Activated T-cell treated with anti-CD3 and anti-CD28 coated beads, Interleukin-2, amount 50 U/mL, for 24 hours (primary cell): ENCODE data around the gene PFN1.
A peak's percentile ranks its signal among the peaks of the same experiment; 100 is the strongest.

Experiments used
- DNase-seq: peaks from one replicate; pipeline ENCODE4 v3.0.0-alpha.2; 2020
- H3K27ac Mint-ChIP-seq: 2 replicates; pipeline ENCODE4 v1.8.0; 2020; ENCODE audit warnings: mild to moderate bottlenecking, mixed read lengths
- H3K27me3 Mint-ChIP-seq: 2 replicates; pipeline ENCODE4 v1.8.0; 2020; ENCODE audit warnings: mixed read lengths
- H3K36me3 Mint-ChIP-seq: 2 replicates; pipeline ENCODE4 v1.8.0; 2020; ENCODE audit warnings: low read depth, mixed read lengths
- H3K4me1 Mint-ChIP-seq: 2 replicates; pipeline ENCODE4 v1.8.0; 2020; ENCODE audit warnings: low read depth, mixed read lengths
- H3K4me3 Mint-ChIP-seq: 2 replicates; pipeline ENCODE4 v1.8.0; 2020; ENCODE audit warnings: mild to moderate bottlenecking, moderate library complexity, mixed read lengths
- H3K9me3 Mint-ChIP-seq: 2 replicates; pipeline ENCODE4 v1.8.0; 2020; ENCODE audit warnings: mixed read lengths

Gene PFN1

DNA sequence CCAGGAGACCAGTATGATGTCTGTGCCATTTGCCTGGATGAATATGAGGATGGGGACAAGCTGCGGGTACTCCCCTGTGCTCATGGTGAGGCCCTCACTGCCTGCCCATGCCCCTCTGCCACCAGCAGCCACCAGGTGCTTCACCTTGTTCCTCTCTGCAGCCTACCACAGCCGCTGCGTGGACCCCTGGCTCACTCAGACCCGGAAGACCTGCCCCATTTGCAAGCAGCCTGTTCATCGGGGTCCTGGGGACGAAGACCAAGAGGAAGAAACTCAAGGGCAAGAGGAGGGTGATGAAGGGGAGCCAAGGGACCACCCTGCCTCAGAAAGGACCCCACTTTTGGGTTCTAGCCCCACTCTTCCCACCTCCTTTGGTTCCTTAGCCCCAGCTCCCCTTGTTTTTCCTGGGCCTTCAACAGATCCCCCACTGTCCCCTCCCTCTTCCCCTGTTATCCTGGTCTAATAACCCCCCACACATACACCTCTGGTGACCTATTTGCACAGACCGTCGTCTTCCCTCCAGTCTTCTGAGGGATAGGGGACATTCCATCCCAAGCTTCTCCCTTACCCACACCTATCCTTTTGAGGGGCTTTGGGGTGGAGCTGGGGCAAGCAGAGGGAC, 3.7 kb downstream of the PFN1 start:
- Mint-ChIP-seq H3K9me3 (no peaks in the 10 kb centered on the region), H3K4me1 (peaks cover 54% of the 10 kb centered on the region), H3K27ac (peak overlapping the region; percentile 98), H3K36me3 (peaks cover 85% of the 10 kb centered on the region), H3K27me3 (no peaks in the 10 kb centered on the region), H3K4me3 (peak overlapping the region; percentile 94)
- DNase-seq, result peak; percentile 57

DNA sequence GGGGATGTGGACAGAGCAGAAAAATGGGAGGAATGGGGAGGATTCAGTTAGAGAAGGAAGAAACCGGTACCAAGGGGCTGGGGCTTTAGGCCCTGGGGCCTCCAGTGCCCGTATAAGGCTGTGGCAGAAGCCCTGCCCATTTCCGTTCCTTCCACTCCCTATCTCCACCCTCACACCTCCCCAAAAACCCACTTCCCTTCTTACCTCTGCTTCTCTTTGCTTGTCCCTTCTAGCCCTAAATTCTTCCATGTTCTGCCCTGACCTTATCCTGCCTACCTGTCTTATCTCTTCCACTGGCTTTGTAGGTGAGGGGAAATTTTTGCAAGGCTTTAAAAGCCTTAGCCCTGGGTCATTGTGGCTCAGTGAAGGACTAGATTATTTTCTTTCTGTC, 4.2 kb downstream of the PFN1 start:
- peaks cover 90% of the 10 kb centered on the region for H3K36me3 Mint-ChIP-seq
- no peak for DNase-seq
- H3K27me3 Mint-ChIP-seq, result no peaks in the 10 kb centered on the region
- H3K27ac Mint-ChIP-seq, result peak overlapping the region; percentile 98
- H3K4me3 Mint-ChIP-seq, result peak overlapping the region; percentile 94
- H3K4me1 Mint-ChIP-seq, result peaks cover 54% of the 10 kb centered on the region
- H3K9me3 Mint-ChIP-seq, result no peaks in the 10 kb centered on the region

DNA sequence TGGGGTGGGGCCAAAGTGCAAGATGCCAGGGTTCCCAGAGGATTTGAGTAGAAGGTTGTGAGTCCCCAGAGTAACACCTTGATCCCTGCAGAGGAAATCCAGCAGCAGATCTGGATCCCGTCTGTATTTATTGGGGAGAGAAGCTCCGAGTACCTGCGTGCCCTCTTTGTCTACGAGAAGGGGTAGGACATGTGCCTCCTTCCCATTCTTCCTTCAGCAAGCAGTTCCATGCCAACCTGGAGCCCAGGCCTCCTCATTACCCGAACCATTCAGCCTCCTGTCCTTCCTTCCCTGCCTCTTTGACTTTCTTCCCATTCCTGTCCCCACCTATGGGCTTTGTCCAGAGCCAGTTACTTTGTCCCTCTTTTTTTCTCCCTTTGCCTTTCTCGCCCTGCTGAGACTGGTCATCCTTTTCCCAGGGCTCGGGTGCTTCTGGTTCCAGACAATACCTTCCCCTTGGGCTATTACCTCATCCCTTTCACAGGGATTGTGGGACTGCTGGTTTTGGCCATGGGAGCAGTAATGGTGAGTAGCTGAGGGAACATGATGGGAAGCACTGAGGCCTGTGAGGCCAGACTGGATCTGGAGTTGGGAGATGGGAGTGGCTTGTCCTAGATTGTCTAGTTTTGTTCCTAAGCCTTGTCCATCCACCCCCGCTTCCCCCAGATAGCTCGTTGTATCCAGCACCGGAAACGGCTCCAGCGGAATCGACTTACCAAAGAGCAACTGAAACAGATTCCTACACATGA, 5.4 kb downstream of the PFN1 start:
- H3K27me3 Mint-ChIP-seq, result no peaks in the 10 kb centered on the region
- H3K27ac Mint-ChIP-seq, result peak overlapping the region; percentile 98
- DNase-seq, result no peak
- H3K36me3 Mint-ChIP-seq, result peaks cover 94% of the 10 kb centered on the region
- H3K9me3 Mint-ChIP-seq, result no peaks in the 10 kb centered on the region
- H3K4me3 Mint-ChIP-seq, result peak overlapping the region; percentile 94
- peaks cover 65% of the 10 kb centered on the region for H3K4me1 Mint-ChIP-seq

DNA sequence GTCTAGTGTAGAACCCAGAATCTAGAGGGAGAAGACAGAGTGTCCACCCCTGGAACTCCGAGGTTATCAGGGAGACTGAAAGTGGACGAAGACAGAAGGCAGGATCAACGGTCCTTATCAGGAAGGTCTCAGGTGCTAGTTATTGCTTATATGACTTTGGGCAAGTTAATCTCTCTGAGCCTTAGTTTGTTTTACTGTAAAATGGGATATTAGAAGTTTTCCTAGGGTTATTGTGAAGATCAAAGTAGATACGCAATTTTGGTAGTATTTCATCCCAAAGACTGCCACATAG, 7.1 kb downstream of the PFN1 start:
- peaks cover 66% of the 10 kb centered on the region for H3K4me1 Mint-ChIP-seq

DNA sequence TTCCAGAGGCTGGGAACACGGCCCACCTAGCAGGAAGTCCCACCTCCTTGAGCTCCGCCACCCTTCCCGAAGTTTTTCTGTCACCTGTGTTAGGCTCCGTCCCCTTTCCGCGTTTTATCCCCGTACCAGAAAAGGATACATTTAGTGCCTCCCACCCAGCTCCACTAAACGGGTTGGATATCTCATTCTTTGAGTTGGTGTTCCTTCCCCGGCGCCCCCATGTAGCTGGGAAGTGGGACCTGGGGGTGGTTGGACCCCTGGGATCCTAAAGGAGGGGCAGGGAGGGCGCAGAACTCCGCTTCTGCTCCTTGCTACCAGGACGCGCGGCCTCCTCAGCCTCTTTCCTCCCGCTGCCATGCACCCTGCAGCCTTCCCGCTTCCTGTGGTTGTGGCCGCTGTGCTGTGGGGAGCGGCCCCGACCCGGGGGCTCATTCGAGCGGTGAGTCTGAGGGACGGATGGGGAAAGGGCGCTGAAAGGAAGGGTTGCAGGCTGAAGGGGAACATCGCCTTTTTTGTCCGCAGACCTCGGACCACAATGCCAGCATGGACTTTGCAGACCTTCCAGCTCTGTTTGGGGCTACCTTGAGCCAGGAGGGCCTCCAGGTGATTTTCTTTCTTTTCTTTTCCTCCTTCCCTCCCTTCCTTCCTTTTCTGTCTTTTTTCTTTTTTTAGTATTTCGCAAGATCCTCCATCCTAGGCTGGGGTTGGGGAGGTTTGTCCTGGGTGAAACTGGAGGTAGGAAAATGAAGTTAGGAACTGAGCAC, 7.6 kb downstream of the PFN1 start:
- Mint-ChIP-seq H3K9me3 (no peaks in the 10 kb centered on the region), H3K4me1 (peaks cover 66% of the 10 kb centered on the region), H3K36me3 (peaks cover 96% of the 10 kb centered on the region), H3K4me3 (peak overlapping the region; percentile 94), H3K27ac (peak overlapping the region; percentile 98), H3K27me3 (no peaks in the 10 kb centered on the region)
- DNase-seq, result peak; percentile 71

More for the DNA sequence above, 7.1 kb downstream of the PFN1 start:
- peak overlapping the region; percentile 98 for H3K27ac Mint-ChIP-seq
- H3K27me3 Mint-ChIP-seq, result no peaks in the 10 kb centered on the region
- H3K4me3 Mint-ChIP-seq, result peak overlapping the region; percentile 94
- H3K9me3 Mint-ChIP-seq, result no peaks in the 10 kb centered on the region
- no peak for DNase-seq
- H3K36me3 Mint-ChIP-seq, result peaks cover 96% of the 10 kb centered on the region

DNA sequence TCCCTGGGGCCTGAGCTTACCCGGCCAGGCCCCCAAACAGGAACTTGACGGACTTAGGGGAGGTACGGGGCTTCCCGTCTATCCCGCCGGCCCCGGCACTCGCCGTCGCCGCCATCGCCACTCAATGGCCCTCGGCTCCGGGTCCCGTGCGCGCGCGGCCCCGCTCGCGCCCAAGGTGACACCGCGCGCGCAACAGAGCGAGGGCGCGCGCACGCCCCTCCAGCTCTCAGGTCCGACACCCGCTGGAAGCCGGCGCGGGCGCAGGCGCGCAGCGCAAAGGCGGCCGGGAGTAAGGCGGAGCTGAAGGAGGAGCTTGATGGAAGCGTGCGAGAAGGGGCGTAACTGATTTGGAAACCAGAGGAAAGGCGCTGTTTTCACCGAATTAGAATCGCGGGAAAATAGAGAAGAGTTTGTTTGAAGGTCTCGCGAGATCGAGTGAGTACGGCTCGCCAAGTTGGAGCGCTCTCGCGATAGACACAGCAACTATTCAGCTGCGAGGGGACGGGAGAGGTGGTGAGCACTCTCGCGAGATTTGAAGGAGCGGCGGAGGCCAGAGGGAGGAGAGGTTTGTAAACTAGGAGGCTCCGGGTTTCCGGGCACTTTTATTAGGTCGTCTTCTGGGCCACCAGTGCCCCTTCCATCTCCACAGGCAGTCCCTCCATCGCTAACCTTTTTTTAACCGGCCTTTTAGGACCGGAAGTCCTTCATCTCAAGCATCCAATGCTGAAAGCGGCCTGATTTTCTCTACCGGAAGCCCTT, 8.4 kb downstream of the PFN1 start, which contains the start of the genes RNF167 and SLC25A11:
TSS of gene RNF167 (plus strand) at position 473 of the 759 bp plus-strand sequence. CDS start 642 bp downstream, outside the sequence.
TSS of gene SLC25A11 (minus strand) at position 251 of the 759 bp plus-strand sequence. CDS start at position 115, 136 bp downstream.
- DNase-seq, result peak; percentile 97
- Mint-ChIP-seq H3K4me1 (peaks cover 60% of the 10 kb centered on the region), H3K27ac (peak within 1 kb of the TSS; percentile 98), H3K36me3 (peaks cover 94% of the 10 kb centered on the region), H3K4me3 (peak within 1 kb of the TSS; percentile 94), H3K9me3 (no peaks in the 10 kb centered on the region), H3K27me3 (no peaks in the 10 kb centered on the region)

DNA sequence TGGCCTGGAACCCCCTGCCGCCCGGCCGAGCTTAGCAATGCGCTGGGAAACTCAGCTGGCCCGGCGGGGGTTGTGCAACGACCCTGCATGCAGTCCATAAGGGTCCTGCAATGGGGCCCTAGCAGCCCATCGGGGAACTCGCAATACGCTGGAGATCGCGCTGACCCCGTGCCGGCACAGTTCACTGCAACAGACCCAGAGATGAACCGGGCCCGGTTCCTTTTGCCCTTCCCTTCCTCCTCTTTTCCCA, 8.9 kb downstream of the PFN1 start:
- H3K4me1 Mint-ChIP-seq, result peaks cover 58% of the 10 kb centered on the region
- H3K27me3 Mint-ChIP-seq, result no peaks in the 10 kb centered on the region
- peak overlapping the region; percentile 94 for H3K4me3 Mint-ChIP-seq
- no peak for DNase-seq
- no peaks in the 10 kb centered on the region for H3K9me3 Mint-ChIP-seq
- peaks cover 90% of the 10 kb centered on the region for H3K36me3 Mint-ChIP-seq
- peak overlapping the region; percentile 98 for H3K27ac Mint-ChIP-seq

DNA sequence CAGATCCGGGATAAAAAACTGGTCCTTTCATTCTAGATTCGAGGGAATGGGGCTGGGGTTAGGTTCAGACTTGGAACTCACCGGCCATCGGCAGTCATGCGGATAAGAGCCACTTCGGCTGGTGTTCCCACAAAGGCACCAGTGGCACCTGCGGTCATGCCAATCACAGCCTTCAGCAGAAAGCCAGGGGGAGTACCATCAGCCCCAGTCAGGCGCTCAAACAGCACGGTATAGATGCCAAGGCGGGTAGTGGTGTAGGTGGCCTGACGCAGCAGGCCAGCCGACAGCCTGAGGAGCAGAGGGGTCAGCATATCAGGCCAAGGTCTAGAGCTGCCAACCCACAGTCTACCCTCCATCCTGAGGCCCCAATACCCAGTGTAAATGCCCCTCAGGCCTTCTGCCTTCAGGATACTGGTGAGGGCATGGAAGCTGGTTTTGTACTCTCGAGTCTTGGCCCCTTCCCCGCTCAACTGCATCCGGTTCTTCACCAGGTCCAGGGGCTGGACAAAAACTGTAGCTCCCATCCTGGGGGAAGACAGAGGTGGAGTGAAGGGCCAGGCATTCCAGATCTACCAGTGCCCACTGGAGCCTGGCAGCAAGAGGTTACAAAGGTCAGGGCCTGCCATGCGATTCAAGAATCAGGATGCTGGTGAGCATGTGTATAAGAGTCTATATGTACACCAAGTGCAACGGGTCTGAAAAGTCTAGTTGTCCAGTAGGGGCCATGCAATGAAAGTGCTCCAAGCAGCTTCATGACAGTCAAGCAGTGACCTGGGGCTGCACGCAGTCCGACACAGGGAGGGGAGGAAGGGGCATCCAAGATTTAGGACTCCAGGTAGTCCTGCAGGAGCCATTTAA, 9.4 kb downstream of the PFN1 start:
- peak overlapping the region; percentile 94 for H3K4me3 Mint-ChIP-seq
- H3K27me3 Mint-ChIP-seq, result no peaks in the 10 kb centered on the region
- peaks cover 58% of the 10 kb centered on the region for H3K4me1 Mint-ChIP-seq
- no peak for DNase-seq
- H3K27ac Mint-ChIP-seq, result peak overlapping the region; percentile 98
- H3K9me3 Mint-ChIP-seq, result no peaks in the 10 kb centered on the region
- peaks cover 87% of the 10 kb centered on the region for H3K36me3 Mint-ChIP-seq

DNA sequence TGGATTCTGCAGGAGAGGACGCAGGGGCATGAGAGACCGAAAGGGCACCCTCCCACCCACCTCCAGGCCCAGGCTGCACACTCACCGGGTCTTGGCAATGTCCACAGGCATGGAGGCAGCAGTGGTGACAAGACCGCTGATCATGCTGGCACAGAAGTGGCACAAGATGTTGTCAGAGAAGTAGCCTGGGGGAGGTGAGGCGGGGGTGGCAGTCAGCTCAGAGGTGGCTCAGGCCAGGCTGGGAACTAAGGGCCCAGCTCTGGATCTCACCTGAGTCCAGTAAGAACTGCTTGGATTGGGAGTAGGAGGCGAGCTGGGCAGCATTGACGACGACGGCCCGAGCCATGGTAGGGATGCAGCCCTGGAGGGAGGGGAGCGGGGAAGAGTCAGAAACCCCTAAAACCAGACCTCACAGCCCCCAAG, 10.2 kb downstream of the PFN1 start:
- H3K27me3 Mint-ChIP-seq, result no peaks in the 10 kb centered on the region
- H3K4me1 Mint-ChIP-seq, result peaks cover 53% of the 10 kb centered on the region
- H3K4me3 Mint-ChIP-seq, result peak overlapping the region; percentile 94
- peak overlapping the region; percentile 98 for H3K27ac Mint-ChIP-seq
- no peaks in the 10 kb centered on the region for H3K9me3 Mint-ChIP-seq
- DNase-seq, result no peak
- H3K36me3 Mint-ChIP-seq, result peaks cover 79% of the 10 kb centered on the region

DNA sequence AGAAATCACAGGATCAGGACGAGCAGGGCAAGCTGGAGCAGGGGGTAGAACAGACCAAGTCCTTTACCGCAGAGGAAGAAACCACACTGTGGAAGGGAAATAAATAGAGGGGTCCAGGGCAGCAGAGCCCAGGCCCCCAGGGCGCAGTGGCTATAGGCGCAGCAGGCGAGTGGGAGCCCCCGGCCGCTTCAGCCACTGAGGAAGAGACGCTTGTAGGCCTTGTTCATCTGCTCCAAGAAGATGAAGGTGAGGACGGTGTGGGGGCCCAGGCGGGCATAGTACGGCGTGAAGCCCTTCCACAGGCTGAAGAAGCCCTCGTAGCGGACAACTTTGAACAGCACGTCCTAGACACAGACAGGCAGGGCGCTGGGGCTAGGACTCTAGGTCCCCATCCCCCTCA, 10.8 kb downstream of the PFN1 start:
- H3K4me1 Mint-ChIP-seq, result peaks cover 48% of the 10 kb centered on the region
- H3K27ac Mint-ChIP-seq, result peak overlapping the region; percentile 98
- DNase-seq, result no peak
- no peaks in the 10 kb centered on the region for H3K27me3 Mint-ChIP-seq
- peaks cover 73% of the 10 kb centered on the region for H3K36me3 Mint-ChIP-seq
- H3K4me3 Mint-ChIP-seq, result peak overlapping the region; percentile 94
- no peaks in the 10 kb centered on the region for H3K9me3 Mint-ChIP-seq

DNA sequence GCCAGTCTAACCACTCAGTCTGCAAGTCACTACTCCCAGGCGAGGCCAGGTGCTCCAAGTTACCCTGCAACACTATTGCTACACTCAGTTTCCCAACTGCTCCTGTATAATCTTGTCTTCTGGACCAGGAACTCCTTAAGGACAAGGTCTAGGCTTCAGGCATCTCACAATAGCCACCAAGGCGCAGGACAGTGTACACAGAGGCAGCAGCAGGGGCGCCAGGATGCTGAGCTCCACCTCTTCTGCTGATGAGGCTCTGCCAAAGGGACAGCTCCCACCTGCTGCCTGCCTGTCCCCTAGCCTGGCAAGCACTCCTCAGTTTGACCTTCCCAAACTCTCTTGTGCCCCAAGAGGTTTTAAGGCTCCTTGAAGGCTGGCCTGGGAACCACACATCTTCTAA, 11.9 kb downstream of the PFN1 start:
- H3K4me3 Mint-ChIP-seq, result no peak overlapping the region
- peak overlapping the region; percentile 75 for H3K27ac Mint-ChIP-seq
- peaks cover 37% of the 10 kb centered on the region for H3K4me1 Mint-ChIP-seq
- H3K27me3 Mint-ChIP-seq, result no peaks in the 10 kb centered on the region
- no peak for DNase-seq
- no peaks in the 10 kb centered on the region for H3K9me3 Mint-ChIP-seq
- peaks cover 65% of the 10 kb centered on the region for H3K36me3 Mint-ChIP-seq

DNA sequence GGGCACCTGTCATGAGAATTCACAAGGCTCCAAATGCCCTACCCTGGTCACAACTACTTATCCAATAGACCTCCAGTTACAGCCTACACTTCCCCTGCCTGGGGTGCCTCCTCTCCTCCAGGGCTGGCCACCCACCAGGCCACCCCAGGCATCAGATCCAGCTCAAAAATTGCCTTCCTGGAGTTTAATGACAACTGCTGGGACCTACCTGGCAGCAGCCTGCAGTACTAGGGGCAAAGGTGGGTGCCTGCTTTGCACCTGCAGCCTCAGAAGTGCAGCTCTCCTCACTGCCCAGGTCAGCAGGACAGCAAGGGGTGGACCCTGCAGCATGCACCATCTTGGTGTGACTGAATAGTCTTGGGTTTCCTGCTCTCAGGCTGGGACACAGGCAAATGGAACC, 12.7 kb downstream of the PFN1 start:
- no peaks in the 10 kb centered on the region for H3K27me3 Mint-ChIP-seq
- no peaks in the 10 kb centered on the region for H3K9me3 Mint-ChIP-seq
- H3K4me3 Mint-ChIP-seq, result no peak overlapping the region
- peaks cover 33% of the 10 kb centered on the region for H3K4me1 Mint-ChIP-seq
- no peak overlapping the region for H3K27ac Mint-ChIP-seq
- H3K36me3 Mint-ChIP-seq, result peaks cover 62% of the 10 kb centered on the region
- no peak for DNase-seq

DNA sequence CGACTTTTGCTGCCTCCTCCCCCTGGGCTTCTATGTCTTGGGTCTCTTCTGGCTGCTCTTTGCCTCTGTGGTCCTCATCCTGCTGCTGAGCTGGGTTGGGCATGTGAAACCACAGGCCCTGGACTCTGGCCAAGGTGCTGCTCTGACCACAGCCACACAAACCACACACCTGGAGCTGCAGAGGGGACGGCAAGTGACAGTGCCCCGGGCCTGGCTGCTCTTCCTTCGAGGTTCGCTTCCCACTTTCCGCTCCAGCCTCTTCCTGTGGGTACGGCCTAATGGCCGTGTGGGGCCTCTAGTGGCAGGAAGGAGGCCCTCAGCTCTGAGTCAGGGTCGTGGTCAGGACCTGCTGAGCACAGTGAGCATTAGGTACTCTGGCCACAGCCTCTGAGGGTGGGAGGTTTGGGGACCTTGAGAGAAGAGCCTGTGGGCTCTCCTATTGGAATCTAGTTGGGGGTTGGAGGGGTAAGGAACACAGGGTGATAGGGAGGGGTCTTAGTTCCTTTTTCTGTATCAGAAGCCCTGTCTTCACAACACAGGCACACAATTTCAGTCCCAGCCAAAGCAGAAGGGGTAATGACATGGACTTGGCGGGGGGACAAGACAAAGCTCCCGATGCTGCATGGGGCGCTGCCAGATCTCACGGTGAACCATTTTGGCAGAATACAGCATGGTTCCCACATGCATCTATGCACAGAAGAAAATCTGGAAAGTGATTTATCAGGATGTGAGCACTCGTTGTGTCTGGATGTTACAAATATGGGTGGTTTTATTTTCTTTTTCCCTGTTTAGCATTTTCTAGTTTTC, 14.0 kb downstream of the PFN1 start:
- Mint-ChIP-seq H3K27me3 (no peaks in the 10 kb centered on the region), H3K36me3 (peaks cover 53% of the 10 kb centered on the region), H3K4me1 (peaks cover 33% of the 10 kb centered on the region), H3K9me3 (no peaks in the 10 kb centered on the region), H3K4me3 (no peak overlapping the region), H3K27ac (peak overlapping the region; percentile 38)
- DNase-seq, result no peak
